RPMI7951 (cell line): ENCODE data around the gene ICAM5. TPM values are rescaled to one million over a fixed set of nuclear protein-coding genes. Genes with fewer than 3 reads are reported as not detected.

Source experiments
- DNase-seq: peaks from one replicate; pipeline ENCODE4 v3.0.0-alpha.2; 2012; ENCODE audit warnings: low read depth
- total RNA-seq: library from RNA; depleted of rRNA; stranded (reverse); fragments of >200 nt; shearing (Covaris generic); gene quantifications from 2 replicates; pipeline ENCODE4 v1.2.3, GENCODE V29; 2014; rRNA removed

ICAM5 gene
- total RNA-seq, 1 experiment from 2014 or later: 12.0 TPM

DNA sequence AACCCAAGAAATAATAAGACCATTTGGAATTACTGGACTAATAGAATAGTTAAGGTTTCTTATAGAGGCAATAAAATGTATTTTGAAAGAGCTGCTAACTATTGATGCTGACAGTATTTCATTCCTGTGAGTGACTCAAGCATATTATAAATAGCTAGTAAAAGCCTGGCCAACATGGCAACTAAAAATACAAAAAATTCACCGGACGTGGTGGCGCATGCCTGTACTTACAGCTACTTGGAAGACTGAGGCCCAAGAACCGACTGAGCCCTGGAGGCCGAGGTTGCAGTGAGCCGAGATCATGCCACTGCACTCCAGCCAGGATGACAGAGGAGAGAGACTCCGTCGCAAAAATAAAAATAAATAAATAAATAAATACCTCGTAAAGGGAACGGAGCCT, 55.0 kb downstream of the ICAM5 start:
- no peak for DNase-seq

Other genes with a start within 250 kb of the ICAM5 start
- gene SHFL, start 203.6 kb upstream of the ICAM5 start, total RNA-seq: 15.6 and 21.9 TPM in 2 replicates
- gene ANGPTL6, start 187.3 kb upstream of the ICAM5 start, total RNA-seq: 0.98 TPM in 1 of 2 replicates, not detected in the other
- gene PPAN, start 183.6 kb upstream of the ICAM5 start, total RNA-seq: 17.8 and 19.3 TPM in 2 replicates
- gene P2RY11, start 178.3 kb upstream of the ICAM5 start, total RNA-seq: 1.1 and 1.2 TPM in 2 replicates
- gene EIF3G, start 170.1 kb upstream of the ICAM5 start, total RNA-seq: 264 and 284 TPM in 2 replicates
- gene DNMT1, start 95.0 kb upstream of the ICAM5 start, total RNA-seq: 100 and 108 TPM in 2 replicates
- 4.7 and 4.9 TPM in 2 replicates for gene S1PR2, start 58.6 kb upstream of the ICAM5 start, total RNA-seq
- gene MRPL4, start 37.7 kb upstream of the ICAM5 start, total RNA-seq: 57.6 and 71.7 TPM in 2 replicates
- gene ICAM1, start 18.8 kb upstream of the ICAM5 start, total RNA-seq: 75.1 and 81.1 TPM in 2 replicates
- gene ICAM4, start 3.0 kb upstream of the ICAM5 start, total RNA-seq: 0.24 and 0.39 TPM in 2 replicates
- 0.88 and 1.2 TPM in 2 replicates for gene ZGLP1, start 19.9 kb downstream of the ICAM5 start, total RNA-seq
- 33.0 and 50.1 TPM in 2 replicates for gene FDX2, start 26.1 kb downstream of the ICAM5 start, total RNA-seq
- gene RAVER1, start 43.6 kb downstream of the ICAM5 start, total RNA-seq: 9.0 and 11.8 TPM in 2 replicates
- gene ICAM3, start 49.7 kb downstream of the ICAM5 start, total RNA-seq: 16.8 and 21.5 TPM in 2 replicates
- 44.6 and 56.8 TPM in 2 replicates for gene TYK2, start 90.6 kb downstream of the ICAM5 start, total RNA-seq
- gene CDC37, start 113.6 kb downstream of the ICAM5 start, total RNA-seq: 89.3 and 107 TPM in 2 replicates
- gene PDE4A, start 130.6 kb downstream of the ICAM5 start, total RNA-seq: 1.3 and 2.0 TPM in 2 replicates
- 46.1 and 62.7 TPM in 2 replicates for gene KEAP1, start 213.4 kb downstream of the ICAM5 start, total RNA-seq
- gene S1PR5, start 227.5 kb downstream of the ICAM5 start, total RNA-seq: 0.29 TPM in 1 of 2 replicates, not detected in the other